ENCODE data around the gene PCDH9.
A peak's percentile ranks its signal among the peaks of the same experiment; 100 is the strongest.

Gene PCDH9

GRCh38 chr13:66429156-66429555, 801.0 kb downstream of the PCDH9 start:
- Histone ChIP-seq H3K9me3 (ENCODE audit: control insufficient read depth in 2 of 2, low read length in 2 of 2) (no peaks in the 10 kb centered on the region), H3K27ac (ENCODE audit: low read length) (no peak overlapping the region), H3K9ac (ENCODE audit: low read length in 2 of 2) (no peak overlapping the region), H3K27me3 (ENCODE audit: control insufficient read depth in 1 of 2, insufficient read depth in 2 of 2, low read length in 2 of 2) (no peaks in the 10 kb centered on the region), H3K4me1 (ENCODE audit: control insufficient read depth, insufficient read depth, low read length) (no peaks in the 10 kb centered on the region), H3K4me3 (ENCODE audit: low read length in 2 of 2) (no peak overlapping the region), H3K36me3 (ENCODE audit: control insufficient read depth in 2 of 2, insufficient read depth in 2 of 2, low read length in 2 of 2) (no peaks in the 10 kb centered on the region)

GRCh38 chr13:66427458-66427861, 802.7 kb downstream of the PCDH9 start:
- H3K9me3 ChIP-seq (ENCODE audit: control insufficient read depth in 2 of 2, low read length in 2 of 2), result no peaks in the 10 kb centered on the region
- no peak overlapping the region for H3K4me3 ChIP-seq (ENCODE audit: low read length in 2 of 2)
- H3K9ac ChIP-seq (ENCODE audit: low read length in 2 of 2), result no peak overlapping the region
- no peaks in the 10 kb centered on the region for H3K36me3 ChIP-seq (ENCODE audit: control insufficient read depth in 2 of 2, insufficient read depth in 2 of 2, low read length in 2 of 2)
- no peak overlapping the region for H3K27ac ChIP-seq (ENCODE audit: low read length)
- no peaks in the 10 kb centered on the region for H3K27me3 ChIP-seq (ENCODE audit: control insufficient read depth in 1 of 2, insufficient read depth in 2 of 2, low read length in 2 of 2)
- no peaks in the 10 kb centered on the region for H3K4me1 ChIP-seq (ENCODE audit: control insufficient read depth, insufficient read depth, low read length)

GRCh38 chr13:66425741-66426140, 804.4 kb downstream of the PCDH9 start:
- Histone ChIP-seq H3K36me3 (ENCODE audit: control insufficient read depth in 2 of 2, insufficient read depth in 2 of 2, low read length in 2 of 2) (no peaks in the 10 kb centered on the region), H3K9ac (ENCODE audit: low read length in 2 of 2) (no peak overlapping the region), H3K27me3 (ENCODE audit: control insufficient read depth in 1 of 2, insufficient read depth in 2 of 2, low read length in 2 of 2) (no peaks in the 10 kb centered on the region), H3K9me3 (ENCODE audit: control insufficient read depth in 2 of 2, low read length in 2 of 2) (no peaks in the 10 kb centered on the region), H3K27ac (ENCODE audit: low read length) (no peak overlapping the region), H3K4me1 (ENCODE audit: control insufficient read depth, insufficient read depth, low read length) (no peaks in the 10 kb centered on the region), H3K4me3 (ENCODE audit: low read length in 2 of 2) (no peak overlapping the region)

GRCh38 chr13:66424422-66424821, 805.7 kb downstream of the PCDH9 start:
- Histone ChIP-seq H3K4me1 (ENCODE audit: control insufficient read depth, insufficient read depth, low read length) (no peaks in the 10 kb centered on the region), H3K4me3 (ENCODE audit: low read length in 2 of 2) (no peak overlapping the region), H3K36me3 (ENCODE audit: control insufficient read depth in 2 of 2, insufficient read depth in 2 of 2, low read length in 2 of 2) (no peaks in the 10 kb centered on the region), H3K9me3 (ENCODE audit: control insufficient read depth in 2 of 2, low read length in 2 of 2) (no peaks in the 10 kb centered on the region), H3K27me3 (ENCODE audit: control insufficient read depth in 1 of 2, insufficient read depth in 2 of 2, low read length in 2 of 2) (no peaks in the 10 kb centered on the region), H3K27ac (ENCODE audit: low read length) (no peak overlapping the region), H3K9ac (ENCODE audit: low read length in 2 of 2) (no peak overlapping the region)

GRCh38 chr13:66415444-66415843, 814.7 kb downstream of the PCDH9 start:
- H3K9ac ChIP-seq (ENCODE audit: low read length in 2 of 2), result no peak overlapping the region
- no peaks in the 10 kb centered on the region for H3K4me1 ChIP-seq (ENCODE audit: control insufficient read depth, insufficient read depth, low read length)
- H3K36me3 ChIP-seq (ENCODE audit: control insufficient read depth in 2 of 2, insufficient read depth in 2 of 2, low read length in 2 of 2), result no peaks in the 10 kb centered on the region
- H3K27me3 ChIP-seq (ENCODE audit: control insufficient read depth in 1 of 2, insufficient read depth in 2 of 2, low read length in 2 of 2), result no peaks in the 10 kb centered on the region
- H3K27ac ChIP-seq (ENCODE audit: low read length), result no peak overlapping the region
- no peaks in the 10 kb centered on the region for H3K9me3 ChIP-seq (ENCODE audit: control insufficient read depth in 2 of 2, low read length in 2 of 2)
- H3K4me3 ChIP-seq (ENCODE audit: low read length in 2 of 2), result no peak overlapping the region

GRCh38 chr13:66414066-66414800, 815.9 kb downstream of the PCDH9 start:
- no peak overlapping the region for H3K4me3 ChIP-seq (ENCODE audit: low read length in 2 of 2)
- H3K9me3 ChIP-seq (ENCODE audit: control insufficient read depth in 2 of 2, low read length in 2 of 2), result no peaks in the 10 kb centered on the region
- no peaks in the 10 kb centered on the region for H3K27me3 ChIP-seq (ENCODE audit: control insufficient read depth in 1 of 2, insufficient read depth in 2 of 2, low read length in 2 of 2)
- no peak overlapping the region for H3K9ac ChIP-seq (ENCODE audit: low read length in 2 of 2)
- H3K36me3 ChIP-seq (ENCODE audit: control insufficient read depth in 2 of 2, insufficient read depth in 2 of 2, low read length in 2 of 2), result no peaks in the 10 kb centered on the region
- H3K27ac ChIP-seq (ENCODE audit: low read length), result no peak overlapping the region
- H3K4me1 ChIP-seq (ENCODE audit: control insufficient read depth, insufficient read depth, low read length), result no peaks in the 10 kb centered on the region

GRCh38 chr13:66410314-66410713, 819.8 kb downstream of the PCDH9 start:
- H3K4me3 ChIP-seq (ENCODE audit: low read length in 2 of 2), result no peak overlapping the region

GRCh38 chr13:66409542-66409941, 820.6 kb downstream of the PCDH9 start:
- no peak overlapping the region for H3K27ac ChIP-seq (ENCODE audit: low read length)
- H3K9ac ChIP-seq (ENCODE audit: low read length in 2 of 2), result no peak overlapping the region
- no peak overlapping the region for H3K4me3 ChIP-seq (ENCODE audit: low read length in 2 of 2)
- H3K27me3 ChIP-seq (ENCODE audit: control insufficient read depth in 1 of 2, insufficient read depth in 2 of 2, low read length in 2 of 2), result no peaks in the 10 kb centered on the region
- H3K9me3 ChIP-seq (ENCODE audit: control insufficient read depth in 2 of 2, low read length in 2 of 2), result no peaks in the 10 kb centered on the region
- no peaks in the 10 kb centered on the region for H3K36me3 ChIP-seq (ENCODE audit: control insufficient read depth in 2 of 2, insufficient read depth in 2 of 2, low read length in 2 of 2)
- no peaks in the 10 kb centered on the region for H3K4me1 ChIP-seq (ENCODE audit: control insufficient read depth, insufficient read depth, low read length)

More at GRCh38 chr13:66410314-66410713, 819.8 kb downstream of the PCDH9 start:
- Histone ChIP-seq H3K27ac (ENCODE audit: low read length) (no peak overlapping the region), H3K36me3 (ENCODE audit: control insufficient read depth in 2 of 2, insufficient read depth in 2 of 2, low read length in 2 of 2) (no peaks in the 10 kb centered on the region), H3K27me3 (ENCODE audit: control insufficient read depth in 1 of 2, insufficient read depth in 2 of 2, low read length in 2 of 2) (no peaks in the 10 kb centered on the region), H3K4me1 (ENCODE audit: control insufficient read depth, insufficient read depth, low read length) (no peaks in the 10 kb centered on the region), H3K9me3 (ENCODE audit: control insufficient read depth in 2 of 2, low read length in 2 of 2) (no peaks in the 10 kb centered on the region), H3K9ac (ENCODE audit: low read length in 2 of 2) (no peak overlapping the region)

GRCh38 chr13:66407128-66407527, 823.0 kb downstream of the PCDH9 start:
- Histone ChIP-seq H3K27ac (ENCODE audit: low read length) (no peak overlapping the region), H3K4me1 (ENCODE audit: control insufficient read depth, insufficient read depth, low read length) (no peaks in the 10 kb centered on the region), H3K27me3 (ENCODE audit: control insufficient read depth in 1 of 2, insufficient read depth in 2 of 2, low read length in 2 of 2) (no peaks in the 10 kb centered on the region)

GRCh38 chr13:66405908-66406802, 824.0 kb downstream of the PCDH9 start:
- Histone ChIP-seq H3K27ac (ENCODE audit: low read length) (no peak overlapping the region), H3K4me3 (ENCODE audit: low read length in 2 of 2) (peak overlapping the region in 1 of 2 donors; percentile 61)

More at GRCh38 chr13:66407128-66407527, 823.0 kb downstream of the PCDH9 start:
- no peak overlapping the region for H3K9ac ChIP-seq (ENCODE audit: low read length in 2 of 2)
- no peaks in the 10 kb centered on the region for H3K36me3 ChIP-seq (ENCODE audit: control insufficient read depth in 2 of 2, insufficient read depth in 2 of 2, low read length in 2 of 2)
- no peak overlapping the region for H3K4me3 ChIP-seq (ENCODE audit: low read length in 2 of 2)
- H3K9me3 ChIP-seq (ENCODE audit: control insufficient read depth in 2 of 2, low read length in 2 of 2), result no peaks in the 10 kb centered on the region

GRCh38 chr13:66402546-66402945, 827.6 kb downstream of the PCDH9 start:
- H3K27me3 ChIP-seq (ENCODE audit: control insufficient read depth in 1 of 2, insufficient read depth in 2 of 2, low read length in 2 of 2), result no peaks in the 10 kb centered on the region
- H3K4me1 ChIP-seq (ENCODE audit: control insufficient read depth, insufficient read depth, low read length), result no peaks in the 10 kb centered on the region
- no peak overlapping the region for H3K27ac ChIP-seq (ENCODE audit: low read length)
- no peaks in the 10 kb centered on the region for H3K9me3 ChIP-seq (ENCODE audit: control insufficient read depth in 2 of 2, low read length in 2 of 2)
- H3K36me3 ChIP-seq (ENCODE audit: control insufficient read depth in 2 of 2, insufficient read depth in 2 of 2, low read length in 2 of 2), result no peaks in the 10 kb centered on the region
- H3K4me3 ChIP-seq (ENCODE audit: low read length in 2 of 2), result no peak overlapping the region
- H3K9ac ChIP-seq (ENCODE audit: low read length in 2 of 2), result no peak overlapping the region

More at GRCh38 chr13:66405908-66406802, 824.0 kb downstream of the PCDH9 start:
- Histone ChIP-seq H3K9ac (ENCODE audit: low read length in 2 of 2) (no peak overlapping the region), H3K4me1 (ENCODE audit: control insufficient read depth, insufficient read depth, low read length) (no peaks in the 10 kb centered on the region), H3K27me3 (ENCODE audit: control insufficient read depth in 1 of 2, insufficient read depth in 2 of 2, low read length in 2 of 2) (no peaks in the 10 kb centered on the region), H3K9me3 (ENCODE audit: control insufficient read depth in 2 of 2, low read length in 2 of 2) (no peaks in the 10 kb centered on the region), H3K36me3 (ENCODE audit: control insufficient read depth in 2 of 2, insufficient read depth in 2 of 2, low read length in 2 of 2) (no peaks in the 10 kb centered on the region)
